Muscle layer of duodenum (tissue), 2 donors: ENCODE data around the gene EPB41L4B.
"Not testable (repeated sequence)": the region's sequence is repeated elsewhere in the genome, so short reads cannot be mapped to it uniquely, and the experiment has no call there.

Experiments used
- H3K27ac ChIP-seq: one replicate; pipeline ENCODE4 v1.7.0; 2013; ENCODE audit warnings: mild to moderate bottlenecking, low read length
- H3K27me3 ChIP-seq: one replicate; pipeline ENCODE4 v1.7.0; 2013; ENCODE audit warnings: low read depth, mild to moderate bottlenecking, control low read depth, low read length
- H3K36me3 ChIP-seq, 2 donors: one replicate each; pipeline ENCODE4 v1.7.0; 2013; ENCODE audit warnings: low read length in 2 of 2, control low read depth in 1 of 2, mild to moderate bottlenecking in 1 of 2; ENCODE audit not compliant: insufficient read depth in 2 of 2, control insufficient read depth in 1 of 2
- H3K4me1 ChIP-seq, 2 donors: one replicate each; pipeline ENCODE4 v1.7.0; 2013; ENCODE audit warnings: low read length in 2 of 2, mild to moderate bottlenecking in 2 of 2, control low read depth in 1 of 2, moderate library complexity in 1 of 2; ENCODE audit not compliant: insufficient read depth in 2 of 2, control insufficient read depth in 1 of 2
- H3K4me3 ChIP-seq, 2 donors: one replicate each; pipeline ENCODE4 v1.7.0; 2013; ENCODE audit warnings: low read length in 2 of 2, low read depth in 1 of 2, mild to moderate bottlenecking in 1 of 2
- H3K9me3 ChIP-seq, 2 donors: one replicate each; pipeline ENCODE4 v1.7.0; 2013; ENCODE audit warnings: low read length in 2 of 2, control low read depth in 1 of 2, mild to moderate bottlenecking in 1 of 2; ENCODE audit not compliant: control insufficient read depth in 1 of 2
- donor health status: healthy.

Gene EPB41L4B

GRCh38 chr9:109320742-109321448 lies at the start of gene EPB41L4B:
Gene EPB41L4B (minus strand): TSS chr9:109321059. CDS start chr9:109320446, 613 bp downstream.
- H3K27ac ChIP-seq, result no peak within 1 kb of the TSS
- H3K4me3 ChIP-seq, result peak within 1 kb of the TSS; percentile 46 to 56
- H3K4me1 ChIP-seq, result peaks cover 0 to 14% of the 10 kb centered on the region in 2 donors
- H3K36me3 ChIP-seq, result no peaks in the 10 kb centered on the region
- peaks cover 22% of the 10 kb centered on the region for H3K27me3 ChIP-seq
- no peaks in the 10 kb centered on the region for H3K9me3 ChIP-seq

- no peaks in the 10 kb centered on the region for H3K9me3 ChIP-seq
- no peaks in the 10 kb centered on the region for H3K4me1 ChIP-seq
- H3K36me3 ChIP-seq, result no peaks in the 10 kb centered on the region
- no peaks in the 10 kb centered on the region for H3K27me3 ChIP-seq
- no peak overlapping the region for H3K27ac ChIP-seq
- H3K4me3 ChIP-seq, result no peak overlapping the region
Observed at GRCh38 chr9:109369285-109369684, 48.4 kb upstream of the EPB41L4B start.

GRCh38 chr9:109360771-109361170 lies 39.9 kb upstream of the EPB41L4B start:
- Histone ChIP-seq H3K4me3 (no peak overlapping the region), H3K9me3 (no peaks in the 10 kb centered on the region), H3K27me3 (no peaks in the 10 kb centered on the region), H3K36me3 (no peaks in the 10 kb centered on the region), H3K27ac (no peak overlapping the region), H3K4me1 (no peaks in the 10 kb centered on the region)

- not testable (repeated sequence) for H3K36me3 ChIP-seq, H3K9me3 ChIP-seq, H3K27me3 ChIP-seq, H3K4me3 ChIP-seq, H3K27ac ChIP-seq, H3K4me1 ChIP-seq
Observed at GRCh38 chr9:109358968-109359603, 38.2 kb upstream of the EPB41L4B start.

GRCh38 chr9:109355564-109356297 lies 34.9 kb upstream of the EPB41L4B start:
- Histone ChIP-seq H3K4me1 (no peaks in the 10 kb centered on the region), H3K27ac (no peak overlapping the region), H3K9me3 (no peaks in the 10 kb centered on the region), H3K4me3 (no peak overlapping the region), H3K36me3 (no peaks in the 10 kb centered on the region), H3K27me3 (no peaks in the 10 kb centered on the region)

- Histone ChIP-seq H3K4me3 (no peak overlapping the region), H3K36me3 (no peaks in the 10 kb centered on the region), H3K9me3 (no peaks in the 10 kb centered on the region), H3K27me3 (no peaks in the 10 kb centered on the region), H3K4me1 (no peaks in the 10 kb centered on the region), H3K27ac (no peak overlapping the region)
Observed at GRCh38 chr9:109354190-109354589, 33.3 kb upstream of the EPB41L4B start.

GRCh38 chr9:109351032-109351431 lies 30.2 kb upstream of the EPB41L4B start:
- H3K27ac ChIP-seq, result no peak overlapping the region
- H3K36me3 ChIP-seq, result no peaks in the 10 kb centered on the region
- H3K4me3 ChIP-seq, result no peak overlapping the region
- no peaks in the 10 kb centered on the region for H3K27me3 ChIP-seq
- H3K9me3 ChIP-seq, result no peaks in the 10 kb centered on the region
- H3K4me1 ChIP-seq, result no peaks in the 10 kb centered on the region

GRCh38 chr9:109349421-109349846 lies 28.6 kb upstream of the EPB41L4B start:
- Histone ChIP-seq H3K27ac (no peak overlapping the region), H3K4me3 (no peak overlapping the region), H3K9me3 (no peaks in the 10 kb centered on the region), H3K27me3 (no peaks in the 10 kb centered on the region), H3K36me3 (no peaks in the 10 kb centered on the region), H3K4me1 (no peaks in the 10 kb centered on the region)

GRCh38 chr9:109346904-109347303 lies 26.0 kb upstream of the EPB41L4B start:
- H3K4me1 ChIP-seq, result no peaks in the 10 kb centered on the region
- H3K36me3 ChIP-seq, result no peaks in the 10 kb centered on the region
- no peak overlapping the region for H3K27ac ChIP-seq
- no peaks in the 10 kb centered on the region for H3K27me3 ChIP-seq
- no peaks in the 10 kb centered on the region for H3K9me3 ChIP-seq
- H3K4me3 ChIP-seq, result no peak overlapping the region

- H3K9me3 ChIP-seq, result no peaks in the 10 kb centered on the region
- no peak overlapping the region for H3K27ac ChIP-seq
- H3K4me3 ChIP-seq, result no peak overlapping the region
- H3K4me1 ChIP-seq, result no peaks in the 10 kb centered on the region
- H3K27me3 ChIP-seq, result no peaks in the 10 kb centered on the region
- H3K36me3 ChIP-seq, result no peaks in the 10 kb centered on the region
Observed at GRCh38 chr9:109344866-109345265, 24.0 kb upstream of the EPB41L4B start.

- H3K27me3 ChIP-seq, result no peaks in the 10 kb centered on the region
- no peaks in the 10 kb centered on the region for H3K4me1 ChIP-seq
- H3K36me3 ChIP-seq, result no peaks in the 10 kb centered on the region
- H3K4me3 ChIP-seq, result no peak overlapping the region
- H3K27ac ChIP-seq, result no peak overlapping the region
- H3K9me3 ChIP-seq, result no peaks in the 10 kb centered on the region
Observed at GRCh38 chr9:109342878-109343277, 22.0 kb upstream of the EPB41L4B start.
